ENCODE measurements around the gene UNC5C. TPM values are rescaled to one million over a fixed set of nuclear protein-coding genes. Genes with fewer than 3 reads are reported as not detected.

The UNC5C gene
- total and polyA plus RNA-seq, 2 of the 8 experiments (the other 6 are each of a cell fraction or from before 2014, with no cell fraction given), result 0.30 to 1.3 TPM

DNA sequence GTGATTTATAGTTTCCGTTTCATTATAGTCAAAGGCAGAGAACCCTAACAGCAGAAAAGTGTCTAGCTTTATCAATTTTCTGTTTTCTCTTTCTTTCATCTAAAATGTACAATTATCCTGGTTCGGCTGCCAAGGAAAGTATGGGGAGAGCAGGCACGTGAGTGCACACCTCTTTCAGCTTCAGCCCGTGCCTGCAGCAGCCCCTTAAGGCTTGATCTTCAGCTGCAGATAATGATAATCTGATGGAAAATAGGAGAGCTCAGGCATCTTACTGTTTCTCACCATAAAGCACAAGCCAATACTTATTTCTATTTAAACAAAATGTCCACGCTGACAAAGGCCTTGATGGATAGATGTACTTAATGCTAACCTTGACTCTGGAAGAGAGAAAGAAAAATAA lies 334.4 kb downstream of the UNC5C start:
- Histone ChIP-seq H3K4me2 (ENCODE audit: insufficient read depth in 1 of 2, low read depth in 2 of 2, low read length in 2 of 2) (no peak overlapping the region), H2AFZ (ENCODE audit: low read length) (no peak overlapping the region), H3K18ac (ENCODE audit: extremely low read depth, low read length) (no peak overlapping the region), H3K27ac (ENCODE audit: low read depth, low read length) (no peak overlapping the region), H3K23me2 (ENCODE audit: low read depth, low read length) (no peaks in the 10 kb centered on the region), H2BK20ac (ENCODE audit: low read length) (no peak overlapping the region), H3K4me3 (ENCODE audit: extremely low read depth in 1 of 4, insufficient read depth in 2 of 4, low read depth in 3 of 4, low read length in 4 of 4) (no peak overlapping the region), H3K14ac (ENCODE audit: insufficient read length) (no peak overlapping the region), H4K20me1 (replicated peaks in 1 of 2; ENCODE audit: control insufficient read depth in 1 of 2, insufficient read depth in 2 of 2, low read length in 2 of 2) (no peaks in the 10 kb centered on the region), H2BK5ac (ENCODE audit: low read depth, low read length) (no peak overlapping the region), H3K27me3 (replicated peaks in 1 of 4; ENCODE audit: control insufficient read depth in 3 of 4, extremely low read depth in 1 of 4, insufficient read depth in 3 of 4, low read length in 3 of 4) (no peaks in the 10 kb centered on the region), H4K8ac (ENCODE audit: extremely low read depth, insufficient read depth, low read length) (no peak overlapping the region), H4K91ac (replicated peaks; ENCODE audit: insufficient read length, low read length) (no peak overlapping the region), H2BK15ac (ENCODE audit: low read length) (no peak overlapping the region), H2AK5ac (ENCODE audit: low read depth, low read length) (no peak overlapping the region), H3K4ac (replicated peaks; ENCODE audit: insufficient read length, low read depth, low read length) (no peak overlapping the region), H3K23ac (ENCODE audit: insufficient read length) (no peak overlapping the region), H2BK12ac (ENCODE audit: low read depth, low read length) (no peak overlapping the region), H3K79me2 (ENCODE audit: control insufficient read depth in 1 of 2, insufficient read depth in 2 of 2, low read length in 2 of 2) (no peaks in the 10 kb centered on the region), H3K79me1 (ENCODE audit: low read depth, low read length) (no peaks in the 10 kb centered on the region), H3K56ac (replicated peaks; ENCODE audit: insufficient read length, low read depth, low read length) (no peak overlapping the region), H4K5ac (ENCODE audit: insufficient read length, low read depth, low read length) (no peak overlapping the region), H3K4me1 (replicated peaks in 1 of 4; ENCODE audit: control insufficient read depth in 3 of 4, insufficient read depth in 4 of 4, low read length in 3 of 4) (no peaks in the 10 kb centered on the region), H2BK120ac (replicated peaks; ENCODE audit: low read depth, low read length) (no peak overlapping the region), H3K9me3 (ENCODE audit: insufficient read depth in 2 of 2, low read depth in 1 of 2, low read length in 1 of 2) (no peaks in the 10 kb centered on the region), H3K9ac (replicated peaks in 1 of 4; ENCODE audit: extremely low read depth in 1 of 4, low read depth in 3 of 4, low read length in 3 of 4) (no peak overlapping the region), H3K36me3 (ENCODE audit: control insufficient read depth in 2 of 4, insufficient read depth in 4 of 4, low read length in 3 of 4) (no peaks in the 10 kb centered on the region)
- WGBS, 2 experiments (ENCODE audit: extremely low coverage in 1 of 2, insufficient coverage in 1 of 2, insufficient read length in 1 of 2, insufficient replicate concordance in 2 of 2, low coverage in 1 of 2, low lambda C conversion rate in 2 of 2, missing lambda C conversion rate in 1 of 2), result 93% methylated on average over 5 of the region's 5 CpGs; no CpG with 5 or more reads in 1 of the 2 experiments
- FAIRE-seq, result no peak
- ChIA-PET POLR2A (ENCODE audit: partially characterized antibody) (no interaction called here), CTCF (ENCODE audit: partially characterized antibody) (interaction anchor here (1.0 to 3.2 kb wide), 4 partner anchors 9 to 48 kb away, joined by 3 to 15 read pairs (median 3); no protein-coding TSS in a partner anchor)
- no peak for DNase-seq (ENCODE audit: low read depth in 1 of 2, low spot score in 2 of 2)
- no peak for TF ChIP-seq MAFK (IDR thresholded peaks at IDR 0.05; ENCODE audit: low read depth, low read length)
- no peak for TF ChIP-seq TEAD4 (IDR thresholded peaks at IDR 0.05; ENCODE audit: low read depth, low read length)
- no peak for TF ChIP-seq RAD21 (IDR thresholded peaks at IDR 0.05 in 1 of 2, conservative IDR thresholded peaks at IDR 0.05 in 1 of 2; ENCODE audit: low read depth in 2 of 2, low read length in 2 of 2)
- TF ChIP-seq JUND (IDR thresholded peaks at IDR 0.05; ENCODE audit: low read length), result no peak
- TF ChIP-seq BCL11A (IDR thresholded peaks at IDR 0.05; ENCODE audit: low read depth in 2 of 2, low read length in 2 of 2), result no peak
- TF ChIP-seq, protein P1, sequence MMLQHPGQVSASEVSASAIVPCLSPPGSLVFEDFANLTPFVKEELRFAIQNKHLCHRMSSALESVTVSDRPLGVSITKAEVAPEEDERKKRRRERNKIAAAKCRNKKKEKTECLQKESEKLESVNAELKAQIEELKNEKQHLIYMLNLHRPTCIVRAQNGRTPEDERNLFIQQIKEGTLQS (IDR thresholded peaks at IDR 0.05; ENCODE audit: insufficient read depth, low read depth, low read length), result no peak
